Measurements from ENCODE around the gene RBM3.

RBM3 gene

DNA sequence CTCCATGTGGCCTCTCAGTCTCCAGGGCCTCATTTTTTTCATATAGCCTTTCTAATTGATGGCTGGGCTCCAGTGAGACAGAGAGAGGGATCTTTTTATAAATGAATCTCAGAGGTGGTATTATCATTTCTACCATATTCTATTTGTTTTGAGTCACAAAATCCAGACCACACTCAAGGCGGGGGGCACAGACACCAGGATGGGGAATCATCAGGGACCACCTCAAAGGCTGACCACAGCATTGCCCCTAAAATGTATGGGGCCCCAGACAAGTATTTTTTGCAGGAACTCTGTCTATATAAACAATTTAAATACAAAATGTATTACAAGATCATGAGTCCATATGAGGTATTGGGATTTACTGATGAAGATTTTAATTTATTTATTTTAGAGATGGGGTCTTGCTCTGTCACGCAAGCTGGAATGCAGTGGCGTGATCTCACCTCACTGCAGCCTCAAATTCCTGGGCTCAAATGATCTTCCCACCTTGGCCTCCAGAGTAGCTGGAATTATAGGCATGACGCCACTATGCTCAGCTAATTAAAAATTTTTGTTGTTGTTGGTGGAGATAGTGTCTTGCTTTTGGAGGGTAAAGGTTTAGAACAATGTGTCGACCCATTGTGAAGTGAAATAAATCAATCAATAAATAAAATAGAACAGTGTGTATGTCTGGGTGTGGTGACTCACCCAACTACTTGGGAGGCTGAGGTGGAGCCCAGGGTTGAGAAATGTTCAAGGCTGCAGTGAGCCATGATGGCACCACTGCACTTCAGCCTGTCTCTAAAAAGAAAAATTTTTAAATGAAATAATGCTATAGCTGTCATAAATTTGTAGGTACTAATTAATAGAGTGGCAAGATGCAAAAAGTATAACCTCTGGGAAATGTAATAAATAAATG lies 52.4 kb downstream of the RBM3 start:
- DNase-seq (ENCODE audit: low read depth) = no peak
